ENCODE data around the gene MSTN.

The MSTN gene

GRCh38 chr2:190062601-190063000 is at the start of gene MSTN:
Gene MSTN (minus strand): TSS chr2:190062729. CDS start chr2:190062596, 133 bp downstream.
- FAIRE-seq = no peak

GRCh38 chr2:190111166-190111565 is 48.6 kb upstream of the MSTN start:
- FAIRE-seq = no peak

GRCh38 chr2:190110699-190111098 is 48.2 kb upstream of the MSTN start:
- FAIRE-seq = no peak

- no peak for FAIRE-seq
Measured at GRCh38 chr2:190110131-190110530, 47.6 kb upstream of the MSTN start.

- no peak for FAIRE-seq
Measured at GRCh38 chr2:190107409-190107808, 44.9 kb upstream of the MSTN start.

- FAIRE-seq = no peak
Measured at GRCh38 chr2:190106783-190107182, 44.3 kb upstream of the MSTN start.

GRCh38 chr2:190105554-190105953 is 43.0 kb upstream of the MSTN start:
- no peak for FAIRE-seq

- no peak for FAIRE-seq
Measured at GRCh38 chr2:190103144-190103543, 40.6 kb upstream of the MSTN start.

GRCh38 chr2:190099890-190100697 is 37.6 kb upstream of the MSTN start:
- FAIRE-seq = peak; percentile 8

- FAIRE-seq = no peak
Measured at GRCh38 chr2:190098851-190099250, 36.3 kb upstream of the MSTN start.

GRCh38 chr2:190097115-190097514 is 34.6 kb upstream of the MSTN start:
- FAIRE-seq = no peak

- peak; percentile 58 for FAIRE-seq
Measured at GRCh38 chr2:190094316-190094871, 31.9 kb upstream of the MSTN start.

- no peak for FAIRE-seq
Measured at GRCh38 chr2:190093793-190094192, 31.3 kb upstream of the MSTN start.

- no peak for FAIRE-seq
Measured at GRCh38 chr2:190090148-190090547, 27.6 kb upstream of the MSTN start.

- peak; percentile 85 for FAIRE-seq
Measured at GRCh38 chr2:190088917-190089316, 26.4 kb upstream of the MSTN start.

- no peak for FAIRE-seq
Measured at GRCh38 chr2:190084704-190085103, 22.2 kb upstream of the MSTN start.

GRCh38 chr2:190082118-190082517 is 19.6 kb upstream of the MSTN start:
- FAIRE-seq = no peak

GRCh38 chr2:190080527-190081049 is 18.1 kb upstream of the MSTN start:
- FAIRE-seq = no peak

- no peak for FAIRE-seq
Measured at GRCh38 chr2:190079160-190079559, 16.6 kb upstream of the MSTN start.

- no peak for FAIRE-seq
Measured at GRCh38 chr2:190075623-190076022, 13.1 kb upstream of the MSTN start.

- peak; percentile 96 for FAIRE-seq
Measured at GRCh38 chr2:190069936-190070696, 7.6 kb upstream of the MSTN start.

GRCh38 chr2:190068764-190069163 is 6.2 kb upstream of the MSTN start:
- no peak for FAIRE-seq

GRCh38 chr2:190065839-190066238 is 3.3 kb upstream of the MSTN start:
- no peak for FAIRE-seq

- FAIRE-seq = no peak
Measured at GRCh38 chr2:190063624-190064023, 1.1 kb upstream of the MSTN start.

All from endometrium (tissue), 2 donors.